HG03354 (cell line): ENCODE data around the gene CDHR5.

Experiments used
- ATAC-seq: cut with Tn5 transposase; IDR thresholded peaks from one replicate; pipeline ENCODE4 v1.9.1; 2021; ENCODE audit warnings: mild to moderate bottlenecking; ENCODE audit not compliant: unreplicated experiment, poor library complexity, severe bottlenecking

The CDHR5 gene

GRCh38 chr11:596374-596773 lies 28.4 kb downstream of the CDHR5 start:
- no peak for ATAC-seq

GRCh38 chr11:595400-595799 lies 29.4 kb downstream of the CDHR5 start:
- ATAC-seq = no peak

- no peak for ATAC-seq
Observed at GRCh38 chr11:593347-593746, 31.4 kb downstream of the CDHR5 start.

GRCh38 chr11:592918-593317 lies 31.8 kb downstream of the CDHR5 start:
- no peak for ATAC-seq

- ATAC-seq = no peak
Observed at GRCh38 chr11:592501-592900, 32.3 kb downstream of the CDHR5 start.

- ATAC-seq = no peak
Observed at GRCh38 chr11:590997-591396, 33.8 kb downstream of the CDHR5 start.

GRCh38 chr11:589798-590197 lies 35.0 kb downstream of the CDHR5 start:
- no peak for ATAC-seq

- ATAC-seq = no peak
Observed at GRCh38 chr11:587978-588380, 36.8 kb downstream of the CDHR5 start.

GRCh38 chr11:587546-587945 lies 37.2 kb downstream of the CDHR5 start:
- no peak for ATAC-seq

GRCh38 chr11:586376-587316 lies 38.1 kb downstream of the CDHR5 start:
- no peak for ATAC-seq

- no peak for ATAC-seq
Observed at GRCh38 chr11:584287-584686, 40.5 kb downstream of the CDHR5 start.

GRCh38 chr11:581752-582151 lies 43.0 kb downstream of the CDHR5 start:
- ATAC-seq = no peak

- ATAC-seq = no peak
Observed at GRCh38 chr11:581342-581741, 43.4 kb downstream of the CDHR5 start.

GRCh38 chr11:579830-580601 lies 44.7 kb downstream of the CDHR5 start:
- no peak for ATAC-seq

- ATAC-seq = no peak
Observed at GRCh38 chr11:578276-579035, 46.3 kb downstream of the CDHR5 start.

GRCh38 chr11:577611-577894 lies 47.2 kb downstream of the CDHR5 start:
- ATAC-seq = no peak

- no peak for ATAC-seq
Observed at GRCh38 chr11:576811-577610, 47.7 kb downstream of the CDHR5 start.

- peak; percentile 87 for ATAC-seq
Observed at GRCh38 chr11:575996-576768, 48.6 kb downstream of the CDHR5 start, which contains the start of gene PHRF1. TSS of gene PHRF1 (plus strand) at chr11:576470. CDS start at chr11:581513, 5,043 bp downstream.
